Kidney glomerular epithelial cell (primary cell): ENCODE data around the gene TPPP3.

Experiments
- DNase-seq: peaks from one replicate; lab custom pipeline; 2025; lab: John Stamatoyannopoulos, UW

TPPP3 gene

DNA sequence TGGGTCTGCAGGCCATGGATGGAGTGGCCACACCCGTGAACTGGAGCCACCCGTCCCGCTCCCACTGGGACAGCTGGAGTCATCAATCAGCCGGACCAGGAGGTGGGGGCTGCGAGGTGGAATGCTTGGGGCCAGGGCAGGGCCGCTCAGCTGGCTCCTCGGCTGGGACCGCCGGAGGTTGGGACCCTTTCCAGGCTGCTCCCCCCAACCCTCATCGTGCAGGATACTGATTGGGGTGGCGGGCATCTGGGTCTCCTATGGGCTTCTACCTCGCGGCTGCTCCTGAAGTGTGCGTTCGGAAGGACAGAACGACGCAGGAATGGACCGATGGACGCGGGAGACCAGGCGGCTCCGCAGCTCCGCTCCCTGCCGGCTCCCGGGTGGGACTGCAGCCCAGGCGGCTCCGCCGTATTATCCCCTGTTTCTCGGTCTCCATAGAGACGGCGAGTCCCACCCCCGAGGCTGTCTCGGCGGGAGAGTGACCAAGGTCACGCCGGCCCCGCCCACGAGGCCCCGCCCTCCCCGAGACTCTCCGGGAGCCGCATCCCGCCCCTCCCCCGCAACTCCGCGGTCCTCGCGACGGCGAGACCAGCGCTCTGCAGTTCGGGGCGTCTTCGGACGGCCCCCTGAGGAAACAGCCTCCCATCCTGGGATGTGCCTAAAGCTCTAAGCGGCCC, at the start of gene TPPP3:
TPPP3 (minus strand) TSS at position 388 of the 677 bp plus-strand sequence. CDS start 2,387 bp downstream, outside the sequence.
- DNase-seq: peak; percentile 45

DNA sequence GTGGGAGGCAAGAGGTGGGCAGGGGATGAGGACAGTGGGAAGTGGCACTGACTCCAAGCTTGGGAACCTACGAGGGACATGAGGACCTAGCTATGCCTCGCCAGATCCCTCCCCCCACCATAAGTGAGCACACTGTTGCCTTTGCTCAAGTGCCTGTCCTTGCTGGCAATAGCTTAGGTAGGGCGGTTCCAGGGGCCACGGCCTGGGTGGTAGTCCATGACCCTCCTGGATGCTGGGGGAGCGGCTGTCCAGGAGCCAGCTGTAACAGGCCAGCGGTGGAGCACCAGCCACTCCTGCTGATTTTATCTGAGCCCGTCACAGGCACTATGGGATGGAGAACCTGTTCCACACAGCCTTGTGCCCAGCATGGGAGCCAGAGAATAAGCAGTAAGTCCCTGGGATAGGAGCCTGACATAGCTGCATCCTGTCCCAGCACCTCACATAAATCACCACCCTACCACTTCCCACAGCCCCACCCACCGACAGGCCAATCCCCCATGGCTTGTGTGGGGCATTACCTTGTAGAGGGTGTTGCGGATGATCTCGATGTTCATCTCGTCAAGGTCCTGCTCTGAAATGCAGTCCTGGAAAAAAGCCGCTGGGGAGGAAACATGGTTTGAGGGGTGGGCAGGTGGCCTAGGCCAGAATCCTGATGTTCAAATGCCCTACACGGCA, 49.4 kb upstream of the TPPP3 start:
- DNase-seq: no peak

GRCh38 chr16:67441907-67442306, 48.6 kb upstream of the TPPP3 start:
- no peak for DNase-seq

GRCh38 chr16:67441271-67441753, 48.0 kb upstream of the TPPP3 start:
- DNase-seq: no peak

- no peak for DNase-seq
Measured at GRCh38 chr16:67438824-67439393, 45.6 kb upstream of the TPPP3 start.

- no peak for DNase-seq
Measured at GRCh38 chr16:67438098-67438791, 44.9 kb upstream of the TPPP3 start.

- DNase-seq: no peak
Measured at GRCh38 chr16:67437513-67437912, 44.2 kb upstream of the TPPP3 start.

GRCh38 chr16:67436640-67437193, 43.4 kb upstream of the TPPP3 start:
- DNase-seq: no peak

DNA sequence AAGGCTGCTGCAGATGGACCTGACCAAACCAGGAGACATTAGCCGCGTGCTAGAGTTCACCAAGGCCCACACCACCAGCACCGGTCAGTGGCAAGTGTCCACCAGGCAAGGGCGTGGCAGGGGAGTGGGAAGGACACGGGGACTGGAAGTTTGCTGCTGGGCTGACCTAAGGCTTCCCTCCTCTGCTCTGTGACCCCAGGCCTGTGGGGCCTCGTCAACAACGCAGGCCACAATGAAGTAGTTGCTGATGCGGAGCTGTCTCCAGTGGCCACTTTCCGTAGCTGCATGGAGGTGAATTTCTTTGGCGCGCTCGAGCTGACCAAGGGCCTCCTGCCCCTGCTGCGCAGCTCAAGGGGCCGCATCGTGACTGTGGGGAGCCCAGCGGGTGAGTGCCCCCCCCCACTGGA, 42.5 kb upstream of the TPPP3 start:
- DNase-seq: no peak

DNA sequence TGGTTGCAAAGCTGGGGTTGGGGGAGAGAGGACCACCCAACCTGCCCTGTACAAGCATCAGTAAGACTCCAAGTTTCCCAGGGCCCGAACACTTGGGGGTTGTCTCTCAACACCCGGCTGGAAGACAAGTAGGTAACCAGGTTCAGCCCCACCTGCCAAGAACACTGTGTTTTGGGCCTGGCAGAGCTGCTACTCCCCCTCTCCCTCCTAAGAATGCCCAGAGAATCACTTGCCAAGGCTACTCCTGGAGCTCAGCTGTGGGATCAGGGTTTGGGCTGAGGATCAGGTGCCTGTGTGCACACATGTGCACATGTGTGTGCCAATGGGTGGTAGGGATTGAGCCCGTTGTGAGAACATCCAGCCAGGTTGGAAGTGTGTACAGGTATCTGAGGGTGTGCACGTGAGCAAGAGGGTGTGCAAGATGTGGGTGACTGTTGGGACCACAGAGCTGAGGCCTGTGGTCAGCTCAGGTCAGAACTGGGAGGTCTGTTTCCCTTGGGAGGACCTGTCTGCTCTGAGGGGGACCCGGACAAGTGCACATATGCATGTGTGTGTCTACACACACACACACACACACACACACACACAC, 39.9 kb upstream of the TPPP3 start:
- DNase-seq: no peak

GRCh38 chr16:67432506-67432890, 39.2 kb upstream of the TPPP3 start:
- DNase-seq: no peak

GRCh38 chr16:67431775-67432505, 38.6 kb upstream of the TPPP3 start:
- no peak for DNase-seq

DNA sequence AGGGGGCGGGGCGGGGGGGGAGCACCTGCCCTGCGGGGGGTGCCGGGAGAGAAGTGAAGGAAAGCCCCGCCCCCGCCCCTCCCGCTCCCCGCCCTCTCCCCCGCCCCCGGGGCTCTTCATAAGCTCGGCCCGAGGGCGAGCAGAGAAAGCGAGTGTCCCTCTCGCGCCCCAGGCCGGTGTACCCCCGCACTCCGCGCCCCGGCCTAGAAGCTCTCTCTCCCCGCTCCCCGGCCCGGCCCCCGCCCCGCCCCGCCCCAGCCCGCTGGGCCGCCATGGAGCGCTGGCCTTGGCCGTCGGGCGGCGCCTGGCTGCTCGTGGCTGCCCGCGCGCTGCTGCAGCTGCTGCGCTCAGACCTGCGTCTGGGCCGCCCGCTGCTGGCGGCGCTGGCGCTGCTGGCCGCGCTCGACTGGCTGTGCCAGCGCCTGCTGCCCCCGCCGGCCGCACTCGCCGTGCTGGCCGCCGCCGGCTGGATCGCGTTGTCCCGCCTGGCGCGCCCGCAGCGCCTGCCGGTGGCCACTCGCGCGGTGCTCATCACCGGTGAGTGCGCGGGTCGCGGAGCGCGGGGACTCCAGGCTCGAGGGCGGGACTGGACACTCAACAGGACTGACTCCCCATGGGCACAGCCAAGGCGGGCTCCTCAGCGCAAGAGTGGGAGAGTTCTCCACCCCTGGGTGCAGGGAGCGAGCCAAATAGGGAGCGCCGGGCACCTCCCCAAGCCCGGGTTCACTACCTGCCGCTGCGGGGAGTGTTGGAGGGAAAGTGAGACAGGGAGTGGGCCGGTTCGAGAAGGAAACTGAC, 37.9 kb upstream of the TPPP3 start, which contains the start of gene HSD11B2:
HSD11B2 (plus strand) TSS at position 145 of the 798 bp plus-strand sequence; CDS start at position 273, 128 bp downstream.
- peak; percentile 10 for DNase-seq

GRCh38 chr16:67430504-67430976, 37.2 kb upstream of the TPPP3 start:
- no peak for DNase-seq

- DNase-seq: no peak
Measured at GRCh38 chr16:67429799-67430503, 36.7 kb upstream of the TPPP3 start.

GRCh38 chr16:67429053-67429798, 35.9 kb upstream of the TPPP3 start:
- no peak for DNase-seq

DNA sequence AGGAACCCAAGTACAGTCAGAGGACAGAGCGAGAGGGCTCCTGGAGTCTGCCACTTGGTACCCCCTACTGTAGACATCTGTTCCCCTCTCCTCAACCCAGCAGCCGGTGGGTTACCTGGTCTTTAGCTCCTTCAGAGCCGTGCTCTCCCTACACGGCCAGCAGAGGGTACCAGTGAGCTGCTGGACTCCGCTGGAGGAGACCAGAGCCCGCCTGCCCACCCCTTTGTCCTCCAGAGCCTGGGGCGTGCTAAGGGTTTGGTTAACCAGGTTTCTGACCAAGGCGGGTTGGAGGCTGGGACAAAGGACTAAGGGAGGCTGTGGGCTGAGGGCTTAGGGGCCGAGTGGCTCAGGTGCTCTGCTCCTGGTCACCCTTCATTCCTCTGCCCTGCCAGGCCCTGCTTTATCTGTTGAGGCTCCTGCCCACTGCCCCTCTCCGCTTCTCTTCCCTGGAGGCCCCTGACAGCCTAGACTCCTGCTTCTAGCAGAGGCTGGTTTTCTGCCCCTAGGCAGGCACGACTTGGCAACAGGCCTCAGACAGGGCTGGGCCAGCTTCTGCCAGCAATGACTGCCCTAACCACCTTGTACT, 34.9 kb upstream of the TPPP3 start:
- no peak for DNase-seq

DNA sequence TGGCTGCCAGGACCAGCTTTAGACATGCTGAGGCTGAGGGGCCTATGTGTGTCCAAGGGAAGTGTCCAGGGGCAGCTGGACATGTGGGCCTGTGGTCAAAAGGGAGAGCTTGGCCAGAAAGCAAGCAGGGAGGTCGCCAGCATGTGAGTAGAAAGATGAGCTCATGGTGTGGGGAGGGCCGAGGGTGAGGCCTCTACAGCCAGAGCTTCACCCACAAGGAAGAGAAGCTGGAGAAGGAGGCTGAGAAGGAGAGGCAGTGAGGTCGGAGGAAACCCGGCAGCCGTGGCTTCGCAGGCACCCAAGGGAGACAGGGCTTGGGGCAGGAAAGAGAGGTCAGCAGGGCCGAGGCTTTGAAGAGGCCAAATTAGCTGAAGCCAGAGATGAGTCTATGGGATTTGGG, 33.7 kb upstream of the TPPP3 start:
- DNase-seq: no peak
